ENCODE measurements around the gene COL27A1.

The COL27A1 gene

GRCh38 chr9:114166614-114167572, 11.6 kb downstream of the COL27A1 start:
- TF ChIP-seq CTCF (IDR thresholded peaks at IDR 0.05; ENCODE audit: low read depth, low read length), result no peak
- DNase-seq (ENCODE audit: extremely low read depth, low read depth), result no peak

- TF ChIP-seq CTCF (IDR thresholded peaks at IDR 0.05; ENCODE audit: low read depth, low read length), result no peak
- no peak for DNase-seq (ENCODE audit: extremely low read depth, low read depth)
Measured at GRCh38 chr9:114167591-114168091, 12.3 kb downstream of the COL27A1 start.

- no peak for DNase-seq (ENCODE audit: extremely low read depth, low read depth)
- no peak for TF ChIP-seq CTCF (IDR thresholded peaks at IDR 0.05; ENCODE audit: low read depth, low read length)
Measured at GRCh38 chr9:114168281-114169028, 13.1 kb downstream of the COL27A1 start.

- no peak for TF ChIP-seq CTCF (IDR thresholded peaks at IDR 0.05; ENCODE audit: low read depth, low read length)
- DNase-seq (ENCODE audit: extremely low read depth, low read depth), result no peak
Measured at GRCh38 chr9:114169029-114169951, 14.0 kb downstream of the COL27A1 start.

GRCh38 chr9:114169952-114170770, 14.8 kb downstream of the COL27A1 start:
- TF ChIP-seq CTCF (IDR thresholded peaks at IDR 0.05; ENCODE audit: low read depth, low read length), result no peak
- no peak for DNase-seq (ENCODE audit: extremely low read depth, low read depth)

- no peak for TF ChIP-seq CTCF (IDR thresholded peaks at IDR 0.05; ENCODE audit: low read depth, low read length)
Measured at GRCh38 chr9:114170771-114171461, 15.6 kb downstream of the COL27A1 start.

More at GRCh38 chr9:114170771-114171461, 15.6 kb downstream of the COL27A1 start:
- no peak for DNase-seq (ENCODE audit: extremely low read depth, low read depth)

Measured in AG09319 (cell line).